ENCODE data around the gene DOCK3.

The DOCK3 gene

DNA sequence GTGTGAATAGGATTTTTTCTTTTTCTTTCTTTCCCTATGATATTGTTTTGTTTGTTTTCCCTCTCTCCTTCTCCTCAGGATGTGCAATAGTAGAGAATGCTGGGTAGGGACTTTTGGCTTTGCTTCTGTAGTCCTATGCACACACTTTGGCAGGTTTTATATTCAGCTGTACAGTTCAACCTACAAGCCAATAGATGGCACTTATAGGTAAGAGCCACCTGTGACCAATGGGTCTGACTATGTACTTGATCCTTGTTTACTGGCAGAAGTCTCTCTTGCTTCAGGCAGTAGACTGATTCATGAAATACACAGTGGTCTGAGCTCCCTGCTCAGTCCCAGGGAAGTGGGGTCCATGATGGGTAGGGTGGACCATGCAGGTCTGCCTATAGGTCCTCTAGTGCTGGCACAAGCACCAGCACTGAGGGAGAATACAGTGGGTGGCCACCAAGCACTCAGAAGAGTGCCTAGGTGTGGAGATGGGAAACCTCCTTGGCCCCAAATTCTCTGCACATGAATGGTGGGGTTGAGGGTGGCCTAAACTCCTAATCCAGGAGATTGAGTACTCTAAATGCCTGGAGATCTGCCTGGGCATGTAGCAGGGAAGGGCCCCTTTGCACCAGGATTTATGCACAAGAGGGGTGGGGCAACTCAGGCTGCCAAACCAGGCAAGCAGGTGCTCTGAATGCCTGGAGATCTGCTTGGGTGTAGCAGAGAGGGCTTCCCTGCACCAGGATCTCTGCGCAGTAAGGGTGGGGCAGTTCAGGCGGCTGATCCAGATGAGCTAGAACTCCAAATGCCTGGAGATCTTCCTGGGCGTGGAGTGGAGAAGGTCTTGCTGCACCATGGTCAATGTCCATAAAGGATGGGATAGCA is 176.1 kb downstream of the DOCK3 start:
- H3K9me3 ChIP-seq (ENCODE audit: insufficient read depth, low read length): peaks cover 7% of the 10 kb centered on the region
- no peaks in the 10 kb centered on the region for H3K4me1 ChIP-seq (ENCODE audit: low read length)
- no peak for TF ChIP-seq EZH2phosphoT487 (IDR thresholded peaks at IDR 0.05; ENCODE audit: low read depth)
- TF ChIP-seq, protein P1, sequence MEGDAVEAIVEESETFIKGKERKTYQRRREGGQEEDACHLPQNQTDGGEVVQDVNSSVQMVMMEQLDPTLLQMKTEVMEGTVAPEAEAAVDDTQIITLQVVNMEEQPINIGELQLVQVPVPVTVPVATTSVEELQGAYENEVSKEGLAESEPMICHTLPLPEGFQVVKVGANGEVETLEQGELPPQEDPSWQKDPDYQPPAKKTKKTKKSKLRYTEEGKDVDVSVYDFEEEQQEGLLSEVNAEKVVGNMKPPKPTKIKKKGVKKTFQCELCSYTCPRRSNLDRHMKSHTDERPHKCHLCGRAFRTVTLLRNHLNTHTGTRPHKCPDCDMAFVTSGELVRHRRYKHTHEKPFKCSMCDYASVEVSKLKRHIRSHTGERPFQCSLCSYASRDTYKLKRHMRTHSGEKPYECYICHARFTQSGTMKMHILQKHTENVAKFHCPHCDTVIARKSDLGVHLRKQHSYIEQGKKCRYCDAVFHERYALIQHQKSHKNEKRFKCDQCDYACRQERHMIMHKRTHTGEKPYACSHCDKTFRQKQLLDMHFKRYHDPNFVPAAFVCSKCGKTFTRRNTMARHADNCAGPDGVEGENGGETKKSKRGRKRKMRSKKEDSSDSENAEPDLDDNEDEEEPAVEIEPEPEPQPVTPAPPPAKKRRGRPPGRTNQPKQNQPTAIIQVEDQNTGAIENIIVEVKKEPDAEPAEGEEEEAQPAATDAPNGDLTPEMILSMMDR (IDR thresholded peaks at IDR 0.05; ENCODE audit: low read depth, low read length): no peak
- H3K79me2 ChIP-seq (ENCODE audit: low read length): no peaks in the 10 kb centered on the region
- no peak overlapping the region for H3K27ac ChIP-seq (ENCODE audit: low read length)
- H3K4me2 ChIP-seq (ENCODE audit: low read length): no peak overlapping the region
- H3K9ac ChIP-seq (ENCODE audit: low read length): no peak overlapping the region
- no peaks in the 10 kb centered on the region for H3K27me3 ChIP-seq (ENCODE audit: low read depth, low read length)
- no peak overlapping the region for H3K4me3 ChIP-seq (ENCODE audit: low read length)
- H4K20me1 ChIP-seq (ENCODE audit: insufficient read depth, low read length): no peaks in the 10 kb centered on the region
- H2AFZ ChIP-seq (ENCODE audit: low read depth, low read length): no peak overlapping the region
- H3K36me3 ChIP-seq (replicated peaks; ENCODE audit: low read depth, low read length): no peaks in the 10 kb centered on the region

DNA sequence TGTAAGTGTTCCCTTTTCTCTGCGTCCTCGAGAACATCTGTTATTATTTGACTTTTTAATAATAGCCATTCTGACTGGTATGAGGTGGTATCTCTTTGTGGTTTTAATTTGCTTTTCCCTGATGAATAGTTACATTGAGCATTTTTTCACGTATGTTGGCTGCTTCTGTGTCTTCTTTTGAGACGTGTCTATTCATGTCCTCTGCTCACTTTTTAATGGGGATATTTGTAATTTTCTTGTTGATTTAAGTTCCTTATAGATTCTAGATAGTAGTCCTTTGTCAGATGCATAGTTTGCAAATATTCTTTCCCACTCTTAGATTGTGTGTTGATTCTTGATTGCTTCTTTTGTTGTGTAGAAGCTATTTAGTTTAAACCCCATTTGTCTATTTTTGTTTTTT is 179.2 kb downstream of the DOCK3 start:
- no peaks in the 10 kb centered on the region for H4K20me1 ChIP-seq (ENCODE audit: insufficient read depth, low read length)
- no peaks in the 10 kb centered on the region for H3K36me3 ChIP-seq (replicated peaks; ENCODE audit: low read depth, low read length)
- no peak for TF ChIP-seq EZH2phosphoT487 (IDR thresholded peaks at IDR 0.05; ENCODE audit: low read depth)
- TF ChIP-seq, protein P1 (IDR thresholded peaks at IDR 0.05; ENCODE audit: low read depth, low read length): no peak
- no peak overlapping the region for H3K4me3 ChIP-seq (ENCODE audit: low read length)
- H3K4me1 ChIP-seq (ENCODE audit: low read length): no peaks in the 10 kb centered on the region
- no peaks in the 10 kb centered on the region for H3K27me3 ChIP-seq (ENCODE audit: low read depth, low read length)
- no peaks in the 10 kb centered on the region for H3K79me2 ChIP-seq (ENCODE audit: low read length)
- H3K9me3 ChIP-seq (ENCODE audit: insufficient read depth, low read length): no peaks in the 10 kb centered on the region
- no peak overlapping the region for H3K27ac ChIP-seq (ENCODE audit: low read length)
- no peak overlapping the region for H3K9ac ChIP-seq (ENCODE audit: low read length)
- no peak overlapping the region for H2AFZ ChIP-seq (ENCODE audit: low read depth, low read length)
- no peak overlapping the region for H3K4me2 ChIP-seq (ENCODE audit: low read length)

DNA sequence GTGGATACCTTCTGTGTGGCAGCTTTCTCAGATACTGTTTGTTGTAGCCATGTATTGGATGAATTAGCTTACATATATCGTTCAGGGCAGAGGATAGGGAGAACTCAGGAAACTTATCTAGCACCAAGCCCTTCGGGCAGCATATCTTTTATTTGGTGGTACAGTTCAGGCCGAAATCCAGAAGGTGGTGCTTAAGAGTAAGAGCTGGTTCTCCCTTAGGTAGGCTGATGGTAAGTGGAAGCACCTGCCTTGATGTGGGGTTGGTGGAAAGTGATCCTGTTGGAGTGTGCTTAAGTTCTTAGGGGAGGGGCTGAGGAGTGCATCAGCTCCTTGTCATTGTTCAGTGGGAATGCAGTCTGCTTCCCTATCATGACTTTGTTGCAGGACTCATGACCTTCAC is 187.5 kb downstream of the DOCK3 start:
- no peak overlapping the region for H3K9ac ChIP-seq (ENCODE audit: low read length)

More for the DNA sequence above, 187.5 kb downstream of the DOCK3 start:
- no peaks in the 10 kb centered on the region for H3K79me2 ChIP-seq (ENCODE audit: low read length)
- no peaks in the 10 kb centered on the region for H4K20me1 ChIP-seq (ENCODE audit: insufficient read depth, low read length)
- peaks cover 4% of the 10 kb centered on the region; the same call in 1 of the 2 replicates for H3K4me1 ChIP-seq (ENCODE audit: low read length)
- 0 out of 2 replicates have a peak overlapping the region, but pooled peaks have one; percentile 13 for H2AFZ ChIP-seq (ENCODE audit: low read depth, low read length)
- H3K9me3 ChIP-seq (ENCODE audit: insufficient read depth, low read length): no peaks in the 10 kb centered on the region
- TF ChIP-seq EZH2phosphoT487 (IDR thresholded peaks at IDR 0.05; ENCODE audit: low read depth): no peak
- TF ChIP-seq, protein P1 (IDR thresholded peaks at IDR 0.05; ENCODE audit: low read depth, low read length): peak; percentile 88
- H3K4me2 ChIP-seq (ENCODE audit: low read length): no peak overlapping the region
- H3K27me3 ChIP-seq (ENCODE audit: low read depth, low read length): no peaks in the 10 kb centered on the region
- H3K4me3 ChIP-seq (ENCODE audit: low read length): no peak overlapping the region
- H3K36me3 ChIP-seq (replicated peaks; ENCODE audit: low read depth, low read length): no peaks in the 10 kb centered on the region
- no peak overlapping the region for H3K27ac ChIP-seq (ENCODE audit: low read length)
